GM21360 (cell line): ENCODE data around the gene ZNF142.

Source experiments
- ATAC-seq: cut with Tn5 transposase; IDR thresholded peaks from one replicate; pipeline ENCODE4 v1.9.1; 2021; ENCODE audit warnings: mild to moderate bottlenecking, moderate library complexity; ENCODE audit not compliant: unreplicated experiment

The ZNF142 gene

GRCh38 chr2:218648088-218648786, 11.2 kb downstream of the ZNF142 start:
- ATAC-seq = no peak

GRCh38 chr2:218645126-218645525, 14.3 kb downstream of the ZNF142 start:
- ATAC-seq = no peak

- no peak for ATAC-seq
These were observed 14.7 kb downstream of the ZNF142 start for GRCh38 chr2:218644721-218645120.

GRCh38 chr2:218643751-218644310, 15.6 kb downstream of the ZNF142 start:
- ATAC-seq = no peak

DNA sequence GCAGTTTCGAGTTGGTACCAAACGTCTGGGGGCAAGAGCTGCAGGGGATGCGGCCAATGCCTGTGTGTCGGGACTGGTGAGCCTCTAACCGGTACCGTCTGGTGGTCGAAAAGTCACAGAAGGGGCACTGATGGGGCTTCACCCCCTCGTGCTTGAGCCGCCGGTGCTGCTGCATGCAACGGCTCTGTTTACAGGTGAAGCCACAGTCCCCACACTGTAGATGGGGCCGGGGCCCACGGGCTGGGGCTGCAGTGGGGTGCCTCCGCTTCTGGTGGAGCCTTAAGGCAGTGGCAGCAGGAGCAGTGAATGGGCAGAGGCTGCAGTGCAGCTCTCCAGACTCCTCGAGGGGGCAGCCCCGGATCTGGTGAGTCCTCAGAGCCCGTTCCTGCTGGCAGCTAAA, 16.6 kb downstream of the ZNF142 start:
- ATAC-seq = no peak

DNA sequence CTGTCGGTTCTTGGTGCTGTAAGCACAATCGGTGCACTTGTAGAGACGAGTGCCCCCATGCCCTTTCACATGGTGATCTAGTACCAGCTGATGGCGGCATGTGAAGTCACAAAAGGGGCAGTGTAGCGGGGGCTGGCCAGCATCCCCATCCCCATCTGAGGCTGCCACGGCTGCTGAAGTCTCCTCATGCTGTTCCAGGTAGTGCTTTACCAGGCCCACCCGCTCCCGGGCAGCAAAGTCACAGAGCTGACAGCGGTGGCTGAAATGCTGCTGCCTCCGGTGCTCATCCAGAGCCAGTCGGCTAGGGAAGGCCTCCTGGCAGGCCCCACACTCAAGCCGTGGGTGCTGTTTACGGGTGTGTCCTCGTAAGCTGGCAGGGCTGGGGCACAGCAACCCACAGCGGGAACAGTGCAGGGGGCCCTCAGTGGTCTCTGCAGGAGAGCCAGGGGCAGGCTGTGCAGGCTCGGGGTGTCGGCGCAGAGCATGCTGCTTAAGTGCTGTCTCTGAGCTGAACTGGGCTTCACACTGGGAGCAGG, 17.2 kb downstream of the ZNF142 start:
- no peak for ATAC-seq

GRCh38 chr2:218638372-218638771, 21.1 kb downstream of the ZNF142 start:
- ATAC-seq = no peak

GRCh38 chr2:218635719-218636118, 23.7 kb downstream of the ZNF142 start:
- no peak for ATAC-seq

DNA sequence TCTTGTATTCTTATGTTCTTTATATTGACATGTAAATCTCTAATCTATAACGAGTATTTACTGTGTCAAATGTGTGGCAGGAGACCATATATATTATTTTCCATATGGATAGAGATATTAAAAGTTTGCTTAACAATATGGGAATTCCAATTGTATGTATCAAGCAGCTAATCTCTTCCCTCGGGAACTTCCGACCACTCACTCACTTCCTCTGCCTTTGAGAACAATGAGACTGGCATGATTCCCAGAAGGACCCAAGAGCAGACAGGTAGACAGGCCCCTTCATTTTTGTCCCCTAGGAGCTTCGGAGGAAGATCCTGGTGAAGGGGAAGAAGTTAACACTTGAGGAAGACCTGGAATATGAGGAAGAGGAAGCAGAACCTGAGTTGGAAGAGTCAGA, 27.6 kb downstream of the ZNF142 start:
- no peak for ATAC-seq

- no peak for ATAC-seq
These were observed 31.5 kb downstream of the ZNF142 start for GRCh38 chr2:218627939-218628338.

DNA sequence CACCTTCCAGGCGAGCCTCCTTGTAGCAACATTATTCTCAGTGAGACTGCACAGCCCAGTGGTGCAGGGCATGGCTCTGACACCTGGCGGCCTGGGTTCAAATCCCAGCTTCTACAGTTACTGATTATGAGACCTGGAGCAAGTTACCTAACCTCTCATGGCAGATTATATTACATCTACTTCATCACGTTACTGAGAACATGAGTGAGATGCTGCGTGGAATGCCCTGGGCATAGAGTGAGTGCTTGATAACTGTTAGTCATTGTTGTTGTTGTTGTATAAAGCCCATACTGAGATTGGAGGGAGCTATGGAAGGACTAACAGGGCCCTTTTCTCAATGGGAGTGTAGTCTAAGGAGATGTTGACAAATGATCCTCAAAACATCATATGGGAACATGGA, 33.1 kb downstream of the ZNF142 start:
- no peak for ATAC-seq

DNA sequence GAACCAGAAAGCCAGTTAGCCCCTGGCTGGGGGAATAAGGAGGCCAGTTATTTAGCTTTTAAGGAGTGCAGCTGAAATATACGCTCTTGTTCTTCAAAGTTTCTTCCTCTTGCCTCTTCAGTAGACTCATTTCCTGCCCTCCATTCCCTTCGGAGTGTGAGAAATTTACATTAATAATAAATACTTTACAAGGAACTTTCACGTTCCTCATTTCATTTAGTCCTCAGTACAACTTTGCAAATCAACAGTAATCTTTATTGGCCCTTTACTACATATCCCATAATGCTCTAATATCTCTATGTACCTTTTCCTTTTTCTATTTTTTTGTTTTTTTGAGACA, 36.1 kb downstream of the ZNF142 start:
- no peak for ATAC-seq

DNA sequence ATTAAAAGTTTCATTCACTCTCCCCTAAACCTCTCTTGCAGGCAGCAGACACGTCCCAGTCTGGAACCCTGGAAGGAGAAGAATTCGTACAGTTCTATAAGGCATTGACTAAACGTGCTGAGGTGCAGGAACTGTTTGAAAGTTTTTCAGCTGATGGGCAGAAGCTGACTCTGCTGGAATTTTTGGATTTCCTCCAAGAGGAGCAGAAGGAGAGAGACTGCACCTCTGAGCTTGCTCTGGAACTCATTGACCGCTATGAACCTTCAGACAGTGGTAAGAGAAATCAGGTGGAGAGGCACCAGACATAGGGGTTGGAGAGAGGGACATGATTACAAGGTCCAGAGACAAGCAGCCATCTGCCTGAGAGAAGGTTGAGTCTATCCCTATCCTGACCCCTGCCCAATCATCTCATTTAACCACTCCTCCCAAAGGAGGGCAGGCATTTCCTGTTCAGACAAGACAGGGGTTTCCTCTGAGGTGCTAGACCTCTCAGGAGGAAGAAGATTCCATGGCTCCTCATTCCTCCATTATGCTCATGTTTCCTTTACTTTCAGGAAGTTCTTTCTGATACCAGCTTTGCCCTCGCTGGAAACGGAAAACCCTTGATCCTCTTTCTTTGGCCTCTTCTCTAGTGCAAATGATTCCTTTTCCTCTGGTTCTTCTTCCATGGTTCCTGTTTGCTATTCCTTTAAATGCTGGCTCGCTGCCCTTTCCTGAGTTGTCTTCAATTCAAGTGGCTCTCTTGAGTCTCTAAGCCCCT, 36.6 kb downstream of the ZNF142 start:
- no peak for ATAC-seq

GRCh38 chr2:218621007-218621406, 38.4 kb downstream of the ZNF142 start:
- no peak for ATAC-seq

GRCh38 chr2:218618102-218618860, 41.1 kb downstream of the ZNF142 start:
- ATAC-seq = no peak

DNA sequence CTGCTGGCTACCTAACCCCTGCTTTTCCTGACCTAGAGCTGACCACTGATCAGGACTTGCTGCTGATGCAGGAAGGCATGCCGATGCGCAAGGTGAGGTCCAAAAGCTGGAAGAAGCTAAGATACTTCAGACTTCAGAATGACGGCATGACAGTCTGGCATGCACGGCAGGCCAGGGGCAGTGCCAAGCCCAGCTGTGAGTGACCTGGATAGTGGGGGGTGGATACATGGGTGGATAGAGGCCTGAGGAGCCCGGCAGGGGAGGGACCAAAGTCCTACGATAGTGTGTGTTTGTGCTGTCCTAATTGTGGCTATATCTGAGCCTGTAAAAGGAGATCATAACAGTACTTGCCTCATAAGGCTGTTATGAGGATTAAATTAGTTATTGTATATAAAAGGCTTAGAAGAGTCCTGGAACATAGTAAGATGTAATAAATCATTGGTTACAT, 43.5 kb downstream of the ZNF142 start:
- no peak for ATAC-seq

- no peak for ATAC-seq
These were observed 51.8 kb downstream of the ZNF142 start, which contains the start of gene PLCD4 for GRCh38 chr2:218607436-218608115. PLCD4 (plus strand) TSS chr2:218607899; CDS start chr2:218615740, 7,841 bp downstream.

- no peak for ATAC-seq
These were observed 54.0 kb downstream of the ZNF142 start for GRCh38 chr2:218605432-218605831.
